DMS53 treated with DMSO at 0.1 percent for 48 hours (cell line): Measurements from ENCODE around the gene LDLRAD4.

Source experiments
- DNase-seq: peaks from one replicate; lab custom pipeline; 2025; ENCODE audit not compliant: unreplicated experiment; lab: John Stamatoyannopoulos, UW

LDLRAD4 gene

DNA sequence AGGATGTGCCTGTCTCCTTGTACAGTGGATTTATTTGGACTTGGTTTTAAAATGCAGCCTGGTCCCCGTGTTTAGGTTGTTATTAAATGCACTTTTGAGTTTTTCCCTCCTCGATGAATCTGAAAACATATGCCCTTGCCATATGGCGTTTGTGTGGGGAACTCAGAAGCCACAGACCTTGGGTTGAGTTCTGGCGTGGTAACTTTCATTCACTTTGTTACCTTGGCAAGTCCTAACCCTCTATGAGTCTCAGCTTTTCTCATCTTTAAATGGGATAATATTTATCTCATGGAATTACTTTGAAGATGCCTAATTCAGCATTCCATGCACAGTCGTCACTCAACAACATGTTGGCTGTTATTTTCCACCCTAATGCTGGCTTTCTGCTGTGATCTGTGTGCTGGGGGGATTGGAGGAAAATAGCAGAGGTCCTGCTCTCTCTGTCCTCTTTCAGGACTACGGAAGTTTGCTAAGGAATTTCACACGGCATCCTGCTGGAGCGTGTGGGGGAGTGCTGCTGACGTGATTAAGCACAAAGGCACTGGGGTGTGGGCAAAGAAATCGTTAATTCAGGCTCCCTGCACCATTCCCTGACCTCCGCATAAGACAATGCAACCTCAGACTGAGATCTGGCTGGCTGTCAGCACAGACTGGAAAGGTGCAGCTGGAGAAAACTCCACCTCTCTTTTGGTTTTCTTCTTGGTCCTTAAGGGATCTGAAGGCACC lies 61.7 kb downstream of the LDLRAD4 start:
- DNase-seq = no peak

DNA sequence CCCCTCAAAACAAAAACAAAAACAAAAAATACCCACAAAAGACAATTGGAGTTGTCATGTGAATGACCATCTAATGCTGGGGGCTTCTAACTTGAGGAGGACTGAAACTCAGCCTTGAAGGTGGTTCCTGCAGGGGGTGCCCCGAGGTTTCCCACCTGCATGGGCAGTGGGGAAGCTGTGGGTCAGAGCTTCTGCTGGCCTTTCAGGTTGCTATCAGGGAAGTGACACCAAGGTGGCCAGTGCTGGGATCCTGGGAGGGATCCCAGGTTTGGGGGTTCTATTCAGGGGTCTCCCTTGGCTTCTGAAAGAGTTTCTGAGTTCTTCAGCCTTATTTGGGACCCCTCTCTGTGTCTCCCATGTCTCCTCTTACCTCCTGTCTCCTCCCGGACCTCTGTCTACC lies 62.8 kb downstream of the LDLRAD4 start:
- no peak for DNase-seq

DNA sequence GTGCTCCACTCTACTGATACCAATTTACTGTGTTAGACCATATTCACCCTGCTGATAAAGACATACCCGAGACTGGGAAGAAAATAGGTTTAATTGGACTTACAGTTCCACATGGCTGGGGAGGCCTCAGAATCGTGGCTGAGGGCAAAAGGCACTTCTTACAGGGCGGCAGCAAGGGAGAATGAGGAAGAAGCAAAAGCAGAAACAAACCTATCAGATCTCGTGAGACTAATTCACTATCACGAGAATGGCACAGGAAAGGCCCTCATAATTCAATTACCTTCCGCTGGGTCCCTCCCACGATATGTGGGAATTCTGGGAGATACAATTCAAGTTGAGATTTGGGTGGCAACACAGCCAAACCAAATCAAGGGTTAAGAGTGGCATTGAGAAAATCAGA lies 65.2 kb downstream of the LDLRAD4 start:
- DNase-seq = no peak

DNA sequence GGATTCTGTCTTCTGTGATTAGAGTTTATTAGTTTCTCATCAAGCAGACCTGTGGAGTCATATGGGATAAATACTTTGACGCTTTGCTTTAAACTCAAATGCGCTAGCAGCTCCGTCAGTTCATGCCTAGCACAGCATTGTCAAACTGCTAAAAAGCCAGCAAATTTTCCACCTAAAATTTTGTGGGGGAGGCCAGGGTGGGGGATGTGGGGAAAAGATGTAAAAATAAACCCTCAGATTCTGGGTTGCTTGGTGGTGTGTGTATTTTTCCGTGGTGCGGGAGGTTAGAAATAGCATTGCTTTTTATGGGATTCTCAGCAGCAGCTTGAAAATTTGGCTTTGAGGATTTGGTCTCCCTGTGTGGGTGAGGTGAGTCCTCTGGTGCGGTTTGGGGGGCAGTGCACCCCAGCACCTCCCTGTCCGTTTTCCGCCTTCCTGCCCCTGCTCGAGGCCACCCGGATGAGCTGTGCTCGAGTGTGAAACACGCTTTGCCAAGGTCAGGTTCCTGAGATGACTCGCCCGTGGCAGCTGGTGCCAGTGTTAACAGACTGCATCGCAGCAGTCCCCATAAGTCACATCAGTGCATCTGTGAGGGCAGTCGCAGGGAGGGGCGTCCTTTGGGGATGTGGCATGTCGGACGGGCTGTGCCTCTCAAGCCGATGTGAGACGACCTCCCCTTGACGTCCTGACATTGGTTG lies 65.9 kb downstream of the LDLRAD4 start:
- no peak for DNase-seq

DNA sequence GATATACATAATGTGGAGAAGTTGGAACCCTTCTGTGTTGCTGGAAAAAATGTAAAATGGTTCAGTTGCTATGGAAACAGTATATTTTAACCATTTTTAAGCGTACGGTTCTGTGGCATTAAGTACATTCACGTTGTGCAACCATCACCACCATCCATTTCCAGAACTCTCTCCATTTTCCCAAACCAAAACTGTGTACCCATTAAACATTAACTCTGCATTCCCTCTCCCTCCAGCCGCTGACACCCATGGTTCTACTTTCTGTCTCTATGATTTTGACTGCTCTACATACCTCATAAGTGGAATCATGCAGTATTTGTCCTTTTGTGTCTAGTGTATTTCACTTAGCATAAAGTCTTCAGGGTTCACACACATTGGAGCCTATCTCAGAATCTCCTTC lies 67.3 kb downstream of the LDLRAD4 start:
- no peak for DNase-seq

DNA sequence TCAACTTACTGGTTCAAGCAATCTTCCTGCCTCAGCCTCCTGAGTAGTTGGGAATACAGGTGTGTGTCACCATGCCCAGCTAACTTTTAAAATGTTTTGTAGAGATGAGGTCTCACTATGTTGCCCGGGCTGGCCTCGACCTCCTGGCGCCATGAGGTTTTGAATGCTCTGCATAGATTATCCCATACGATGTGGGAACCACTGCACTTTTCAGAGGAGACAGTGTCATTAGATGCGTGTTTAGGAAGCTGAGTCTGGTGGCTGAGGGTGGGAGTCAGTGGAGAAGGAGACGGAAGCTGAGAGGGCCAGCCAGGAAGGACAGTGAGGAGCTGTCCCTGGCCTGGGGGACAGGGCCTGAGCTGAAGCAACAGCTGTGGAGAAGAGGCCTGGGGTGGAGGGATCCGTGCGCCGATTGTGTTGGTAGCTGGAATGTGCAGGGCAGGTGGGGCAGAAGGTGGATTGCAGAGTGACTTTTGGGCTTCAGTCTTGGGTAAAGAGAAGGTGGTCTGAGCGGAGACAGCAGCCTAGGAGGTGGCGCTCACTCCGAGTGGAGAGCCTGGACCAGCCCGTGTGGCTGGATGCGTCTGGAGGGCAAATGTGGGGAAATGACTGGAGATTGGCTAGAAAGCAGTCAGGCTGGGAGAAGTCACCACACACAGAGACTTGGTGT lies 68.0 kb downstream of the LDLRAD4 start:
- no peak for DNase-seq

DNA sequence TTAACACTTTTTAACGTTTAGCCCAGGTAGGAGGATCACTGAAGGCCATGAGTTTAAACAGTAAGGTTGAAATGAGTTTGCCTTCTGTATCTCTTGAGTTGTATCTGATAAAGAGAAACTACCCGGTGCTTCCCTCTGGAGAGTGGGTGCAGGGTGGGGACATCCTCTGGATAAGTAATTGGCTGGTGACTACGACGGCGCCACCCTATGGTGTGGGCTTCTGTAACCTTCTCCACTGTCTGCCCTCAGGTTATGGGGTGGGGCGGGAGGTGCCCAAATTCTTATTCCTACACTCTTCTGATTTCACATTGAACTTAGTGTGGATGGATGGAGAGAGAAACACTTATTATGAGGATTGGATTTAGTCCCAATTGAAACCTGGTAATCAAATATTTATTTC lies 68.8 kb downstream of the LDLRAD4 start:
- no peak for DNase-seq

DNA sequence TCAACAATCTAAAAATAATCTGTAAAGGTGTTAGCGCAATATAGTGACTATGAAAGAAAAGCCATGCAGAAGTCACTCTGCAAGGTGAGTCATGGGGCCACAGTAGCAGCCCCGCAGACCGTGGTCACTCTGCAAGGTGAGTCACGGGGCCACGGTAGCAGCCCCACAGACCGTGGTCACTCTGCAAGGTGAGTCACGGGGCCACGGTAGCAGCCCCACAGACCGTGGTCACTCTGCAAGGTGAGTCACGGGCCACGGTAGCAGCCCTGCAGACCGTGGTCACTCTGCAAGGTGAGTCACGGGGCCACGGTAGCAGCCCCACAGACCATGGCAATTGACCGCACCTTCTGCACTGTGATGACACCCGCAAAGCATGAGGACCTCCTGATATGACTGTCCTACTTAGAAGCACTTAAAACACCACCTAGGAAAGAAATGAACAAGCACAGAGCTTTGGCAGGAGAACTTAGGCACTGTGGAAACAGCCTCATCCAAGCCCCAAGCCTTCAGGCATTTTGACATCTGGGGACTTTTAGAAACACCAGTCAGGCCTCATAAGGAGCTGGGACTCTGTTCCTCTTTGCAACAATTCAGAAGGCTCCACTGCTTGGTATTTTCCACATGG lies 70.1 kb downstream of the LDLRAD4 start:
- DNase-seq = no peak

DNA sequence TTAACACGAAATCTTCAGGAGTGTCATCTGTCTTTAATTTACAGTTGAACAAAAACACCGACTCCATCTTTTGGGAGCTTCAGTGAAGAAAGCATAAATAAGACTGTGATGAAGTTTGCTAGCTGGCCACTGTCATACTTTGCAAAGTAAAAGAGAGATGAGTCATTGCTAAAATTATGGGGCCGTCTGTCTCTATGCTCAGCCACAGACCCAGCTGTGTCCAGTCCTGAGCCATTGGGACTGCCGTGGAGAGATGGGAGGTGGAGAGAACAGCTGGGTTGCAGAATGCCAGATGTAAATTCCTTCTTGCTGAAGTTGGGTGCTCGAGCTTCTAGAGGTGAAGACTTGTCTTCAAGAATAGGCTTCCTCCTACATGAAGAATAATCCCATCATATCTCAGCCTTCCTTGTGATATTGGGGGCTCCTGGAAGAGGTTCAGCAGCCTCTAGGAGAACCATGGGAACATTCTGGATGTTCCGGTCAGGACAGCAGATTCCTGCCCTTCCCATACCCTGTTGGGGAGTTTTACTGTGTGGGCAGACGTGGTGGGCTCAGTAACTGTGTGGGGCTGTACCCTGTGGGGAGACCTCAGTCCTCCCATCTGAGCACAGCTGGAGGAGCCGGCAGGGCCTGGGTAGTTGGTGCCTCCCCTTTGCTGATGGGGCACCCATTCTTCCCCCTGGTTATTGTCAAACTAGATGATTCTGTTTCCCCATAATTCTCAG lies 71.1 kb downstream of the LDLRAD4 start:
- no peak for DNase-seq

DNA sequence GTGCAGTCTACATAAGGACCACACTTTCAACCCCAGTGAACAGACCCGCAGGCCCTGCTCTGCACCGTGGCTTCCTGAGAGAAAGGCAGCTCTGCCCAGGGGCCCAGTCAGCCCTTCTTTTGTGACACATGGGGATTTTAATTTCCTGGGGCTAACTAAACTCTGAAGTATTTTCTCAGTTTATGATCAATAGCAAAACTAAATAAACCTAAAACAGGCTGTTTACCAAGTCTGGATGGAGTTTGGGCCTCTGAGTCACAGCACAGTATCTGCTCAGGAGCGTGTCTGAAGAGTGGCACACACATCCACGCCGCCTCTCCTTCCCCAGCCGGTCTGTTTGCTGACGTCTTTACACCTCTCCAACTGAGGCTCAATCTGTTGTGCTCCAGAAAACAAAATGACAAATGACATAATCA lies 72.3 kb downstream of the LDLRAD4 start:
- no peak for DNase-seq

DNA sequence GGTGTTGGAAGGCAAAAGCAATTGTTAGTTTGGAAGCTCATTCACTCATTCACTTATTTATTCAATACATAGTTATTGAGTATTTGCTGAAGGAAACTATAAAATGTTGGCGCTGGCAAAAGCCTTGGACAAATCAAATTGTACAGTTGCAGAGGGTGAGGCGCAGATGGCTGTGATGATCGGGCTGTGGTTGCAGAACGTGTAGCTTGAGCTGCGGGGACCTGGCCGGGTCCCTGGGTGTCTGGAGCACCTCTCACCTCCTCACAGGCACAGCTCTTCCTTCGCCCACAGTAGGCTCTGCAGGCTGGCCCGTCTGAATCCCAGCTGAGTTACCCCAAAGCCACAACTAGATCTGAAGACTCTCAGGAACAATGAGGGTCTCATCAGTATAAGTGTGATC lies 72.7 kb downstream of the LDLRAD4 start:
- DNase-seq = no peak

DNA sequence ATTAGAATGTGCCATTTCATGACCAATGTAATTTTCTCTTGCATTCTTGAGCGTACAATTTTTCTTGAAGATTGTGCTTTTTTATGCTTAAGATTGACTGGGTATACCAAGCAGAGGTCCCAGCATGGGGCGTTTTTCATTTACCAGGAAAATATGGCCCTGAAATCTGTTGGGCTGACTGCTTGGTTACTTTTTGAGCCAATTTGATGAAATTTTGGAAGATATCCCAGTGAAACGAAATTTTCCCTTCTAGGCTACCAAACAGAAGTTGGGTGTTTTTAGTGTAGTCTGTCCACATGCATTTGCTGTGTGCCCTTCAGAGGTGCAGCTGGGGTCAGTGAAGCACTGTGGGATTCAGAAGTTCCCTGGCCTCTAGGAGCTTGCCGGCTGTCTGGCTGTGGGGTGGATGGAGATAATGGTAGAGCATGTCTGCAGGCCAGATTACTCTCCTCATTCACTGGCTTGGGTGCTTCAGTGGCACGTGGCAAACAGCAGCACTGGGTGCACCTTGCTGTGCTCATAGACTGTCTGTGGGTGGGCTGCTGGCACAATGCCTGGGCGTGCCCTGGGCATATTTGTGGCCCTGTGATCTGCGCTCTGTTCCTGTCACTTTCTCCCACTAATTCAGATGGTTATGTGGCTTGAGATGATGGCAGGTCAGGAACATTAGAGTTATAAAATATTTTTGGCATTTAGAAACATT lies 73.3 kb downstream of the LDLRAD4 start:
- DNase-seq = no peak

DNA sequence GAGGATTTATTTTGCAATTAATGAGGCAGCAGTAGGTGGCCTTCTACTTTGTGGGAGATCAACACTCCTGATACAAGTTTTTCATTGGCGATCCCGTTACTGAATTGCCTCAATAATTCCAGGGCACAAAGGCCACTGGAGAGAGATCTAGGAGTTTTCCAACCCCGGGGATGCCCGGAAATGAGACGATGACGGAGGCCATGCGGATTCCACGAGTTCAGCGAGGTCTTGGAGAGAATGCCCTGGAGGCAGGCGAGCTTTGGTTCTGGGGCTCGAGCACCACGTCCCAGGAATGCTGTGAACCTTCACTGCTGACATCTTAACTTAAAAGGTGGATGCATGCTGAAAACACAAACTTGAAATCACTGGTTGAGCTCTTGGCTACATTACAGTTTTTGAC lies 74.2 kb downstream of the LDLRAD4 start:
- no peak for DNase-seq

DNA sequence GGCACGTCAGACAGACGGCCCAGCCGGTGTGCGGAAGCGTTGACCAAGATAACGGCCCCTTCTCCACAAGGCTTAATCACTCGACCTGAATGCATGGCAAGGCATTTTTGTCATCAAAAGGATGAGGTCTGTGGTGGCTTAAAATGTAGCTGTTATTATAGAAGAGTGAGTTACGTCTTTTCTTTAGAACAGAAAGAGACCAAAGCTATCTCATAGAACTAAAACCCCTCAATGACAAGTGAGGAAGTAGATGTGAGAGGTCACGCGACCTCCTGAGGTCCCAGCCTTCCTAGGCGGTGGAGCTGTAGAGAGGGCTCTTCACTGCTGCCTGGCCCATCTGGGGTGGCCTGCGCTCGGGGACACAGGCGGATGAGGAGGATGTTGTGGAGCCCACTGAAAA lies 75.7 kb downstream of the LDLRAD4 start:
- DNase-seq = no peak

DNA sequence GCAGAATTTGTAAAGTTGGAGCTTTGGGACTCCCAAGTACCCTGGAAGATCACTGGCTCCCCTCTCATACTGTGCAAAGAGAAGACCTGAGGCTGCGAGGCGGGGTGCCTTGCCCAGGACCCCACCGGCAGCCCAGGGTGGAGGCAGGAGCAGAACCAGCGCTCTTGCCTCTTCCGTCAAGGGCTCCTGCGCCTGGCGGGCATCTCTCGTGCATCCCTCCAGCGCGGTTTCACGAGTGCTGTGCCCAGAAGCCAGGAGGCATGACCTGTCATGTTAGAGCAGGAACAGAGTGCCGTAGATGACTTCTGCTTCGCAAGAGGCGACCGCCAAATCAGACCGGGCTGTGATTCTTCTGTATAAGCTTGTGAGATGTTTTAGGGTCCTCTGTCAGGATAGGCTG lies 77.3 kb downstream of the LDLRAD4 start:
- DNase-seq = no peak

DNA sequence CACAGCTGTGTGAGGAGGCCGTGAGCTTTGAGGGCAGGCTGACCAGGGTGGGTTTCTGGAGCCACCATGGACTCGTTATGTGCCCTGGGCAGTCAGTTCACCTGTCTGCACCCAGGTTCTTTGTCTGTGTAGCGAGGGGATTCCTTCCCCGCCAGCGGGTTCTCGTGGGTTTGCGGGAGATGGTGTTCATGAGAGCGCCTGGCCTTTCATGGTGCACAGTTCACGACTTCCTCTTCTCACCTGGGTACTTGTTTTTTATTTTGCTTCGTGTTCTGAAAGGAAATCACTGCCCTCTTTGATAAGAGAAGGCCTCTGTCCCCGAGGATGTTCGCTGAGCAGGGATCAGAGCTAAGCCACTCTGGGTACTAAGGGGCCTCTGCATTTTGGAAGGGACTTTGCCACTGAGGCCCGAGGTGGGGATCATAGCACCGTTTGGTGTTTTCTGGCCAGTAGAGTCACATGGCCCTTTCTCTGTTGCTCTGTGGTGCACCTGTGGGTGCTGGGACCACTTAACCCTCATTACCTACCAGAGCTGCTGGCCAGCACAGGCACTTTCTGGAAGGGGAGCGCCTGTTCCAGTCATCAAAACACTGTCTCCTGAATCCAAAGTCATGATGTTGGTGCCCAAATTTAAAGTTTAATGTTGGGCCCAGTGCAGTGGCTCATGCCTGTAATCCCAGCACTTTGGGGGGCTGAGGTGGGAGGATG lies 78.5 kb downstream of the LDLRAD4 start:
- DNase-seq = no peak

DNA sequence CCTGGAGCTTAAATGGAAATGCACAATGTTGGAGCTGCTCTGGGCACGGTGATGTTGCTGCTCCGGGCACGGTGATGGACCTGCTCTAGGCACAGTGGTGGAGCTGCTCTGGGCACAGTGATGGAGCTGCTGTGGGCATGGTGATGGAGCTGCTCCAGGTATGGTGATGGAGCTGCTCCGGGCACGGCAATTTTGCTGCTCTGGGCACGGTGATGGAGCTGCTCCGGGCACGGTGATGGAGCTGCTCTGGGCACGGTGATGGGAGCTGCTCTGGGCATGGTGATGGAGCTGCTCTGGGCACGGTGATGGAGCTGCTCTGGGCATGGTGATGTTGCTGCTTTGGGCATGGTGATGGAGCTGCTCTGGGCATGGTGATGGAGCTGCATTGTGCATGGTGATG lies 79.7 kb downstream of the LDLRAD4 start:
- DNase-seq = no peak

DNA sequence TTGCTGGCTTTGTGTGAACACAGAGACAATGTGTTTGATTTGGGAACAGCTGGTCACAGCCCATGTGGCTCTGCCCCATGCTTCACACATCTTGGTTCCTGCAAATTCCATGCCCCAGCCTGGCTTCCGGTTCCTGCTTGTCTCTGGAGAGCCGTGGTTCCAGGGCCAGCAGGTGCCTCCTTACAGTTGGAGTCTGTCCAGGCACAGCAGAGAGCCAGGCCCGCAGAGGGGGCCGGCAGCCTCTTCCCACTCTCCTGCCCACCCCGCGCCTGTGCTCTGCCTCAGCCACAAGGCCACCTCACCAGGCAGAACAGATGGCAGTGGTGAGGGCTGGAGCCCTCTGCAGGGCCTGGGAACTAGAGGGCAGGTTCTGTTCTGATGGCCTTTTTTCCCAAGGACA lies 81.5 kb downstream of the LDLRAD4 start:
- DNase-seq = no peak

DNA sequence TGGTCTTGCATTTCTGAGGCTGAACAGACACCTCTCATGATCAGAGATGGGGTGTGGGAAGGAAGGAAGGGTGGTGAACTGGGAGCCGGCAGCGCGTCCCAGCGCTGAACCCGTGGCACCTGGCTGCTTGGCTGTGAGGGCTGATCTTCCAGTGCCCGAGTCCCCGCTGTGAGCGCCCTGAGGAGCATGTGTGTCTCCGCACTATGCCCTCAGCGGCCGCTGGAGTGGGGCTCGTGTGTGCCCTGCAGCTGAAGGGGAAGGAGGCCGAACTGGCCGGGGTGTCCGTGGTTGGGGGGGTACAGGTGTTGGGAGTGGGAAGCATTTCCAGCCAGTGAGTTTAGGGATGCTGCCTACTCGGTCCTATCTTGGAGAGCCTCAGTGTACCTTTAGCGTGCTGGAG lies 82.2 kb downstream of the LDLRAD4 start:
- DNase-seq = no peak

DNA sequence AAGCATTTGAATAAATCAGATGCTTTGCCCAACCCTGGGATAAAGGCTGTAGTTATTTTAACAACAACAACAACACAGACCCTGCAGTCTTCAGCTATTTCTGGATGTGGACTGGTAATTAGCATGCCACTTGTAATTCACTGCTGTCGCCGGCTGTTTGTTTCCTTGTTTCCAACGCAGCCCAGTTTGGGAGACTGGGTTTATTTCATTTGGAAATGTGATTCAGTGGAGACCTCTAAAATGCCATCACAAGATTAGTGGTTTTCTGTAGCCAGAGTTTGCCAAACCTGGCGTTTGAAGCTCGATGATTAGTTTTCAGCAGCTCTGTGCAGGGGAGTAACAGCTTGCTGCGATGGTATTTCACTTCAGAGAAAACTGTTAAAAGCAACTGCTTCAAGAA lies 83.5 kb downstream of the LDLRAD4 start:
- DNase-seq = no peak
